ENCODE measurements around the gene PCDHAC2. TPM values are rescaled to one million over a fixed set of nuclear protein-coding genes. Genes with fewer than 3 reads are reported as not detected.

The PCDHAC2 gene
- total and polyA plus RNA-seq, 4 donors = 0.50 to 1.8 (median 0.78) TPM

GRCh38 chr5:140934964-140935606 lies 31.2 kb upstream of the PCDHAC2 start:
- no peak for DNase-seq (ENCODE audit: low spot score)
- 74% methylated on average over 4 of the region's 4 CpGs for WGBS
- TF ChIP-seq FOXA2 (IDR thresholded peaks at IDR 0.05) (no peak), RAD21 (IDR thresholded peaks at IDR 0.05) (no peak), EGR1 (IDR thresholded peaks at IDR 0.05; ENCODE audit: low read depth in 2 of 2) (no peak), RXRA (IDR thresholded peaks at IDR 0.05) (no peak), SP1 (IDR thresholded peaks at IDR 0.05) (no peak), HNF4A (conservative IDR thresholded peaks at IDR 0.05) (no peak), REST (IDR thresholded peaks at IDR 0.05) (no peak), FOXA1 (IDR thresholded peaks at IDR 0.05) (no peak), YY1 (IDR thresholded peaks at IDR 0.05) (no peak), HNF4G (IDR thresholded peaks at IDR 0.05) (no peak), NR2F2 (IDR thresholded peaks at IDR 0.05) (no peak), JUND (IDR thresholded peaks at IDR 0.05) (no peak), GABPA (IDR thresholded peaks at IDR 0.05 in 1 of 2, conservative IDR thresholded peaks at IDR 0.05 in 1 of 2) (no peak), TAF1 (conservative IDR thresholded peaks at IDR 0.05) (no peak)
- TF ChIP-seq, protein P1, sequence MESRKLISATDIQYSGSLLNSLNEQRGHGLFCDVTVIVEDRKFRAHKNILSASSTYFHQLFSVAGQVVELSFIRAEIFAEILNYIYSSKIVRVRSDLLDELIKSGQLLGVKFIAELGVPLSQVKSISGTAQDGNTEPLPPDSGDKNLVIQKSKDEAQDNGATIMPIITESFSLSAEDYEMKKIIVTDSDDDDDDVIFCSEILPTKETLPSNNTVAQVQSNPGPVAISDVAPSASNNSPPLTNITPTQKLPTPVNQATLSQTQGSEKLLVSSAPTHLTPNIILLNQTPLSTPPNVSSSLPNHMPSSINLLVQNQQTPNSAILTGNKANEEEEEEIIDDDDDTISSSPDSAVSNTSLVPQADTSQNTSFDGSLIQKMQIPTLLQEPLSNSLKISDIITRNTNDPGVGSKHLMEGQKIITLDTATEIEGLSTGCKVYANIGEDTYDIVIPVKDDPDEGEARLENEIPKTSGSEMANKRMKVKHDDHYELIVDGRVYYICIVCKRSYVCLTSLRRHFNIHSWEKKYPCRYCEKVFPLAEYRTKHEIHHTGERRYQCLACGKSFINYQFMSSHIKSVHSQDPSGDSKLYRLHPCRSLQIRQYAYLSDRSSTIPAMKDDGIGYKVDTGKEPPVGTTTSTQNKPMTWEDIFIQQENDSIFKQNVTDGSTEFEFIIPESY (IDR thresholded peaks at IDR 0.05) = no peak
- TF ChIP-seq, protein P2, sequence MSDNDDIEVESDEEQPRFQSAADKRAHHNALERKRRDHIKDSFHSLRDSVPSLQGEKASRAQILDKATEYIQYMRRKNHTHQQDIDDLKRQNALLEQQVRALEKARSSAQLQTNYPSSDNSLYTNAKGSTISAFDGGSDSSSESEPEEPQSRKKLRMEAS (IDR thresholded peaks at IDR 0.05) = no peak
- TF ChIP-seq, protein P3, sequence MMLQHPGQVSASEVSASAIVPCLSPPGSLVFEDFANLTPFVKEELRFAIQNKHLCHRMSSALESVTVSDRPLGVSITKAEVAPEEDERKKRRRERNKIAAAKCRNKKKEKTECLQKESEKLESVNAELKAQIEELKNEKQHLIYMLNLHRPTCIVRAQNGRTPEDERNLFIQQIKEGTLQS (IDR thresholded peaks at IDR 0.05) = no peak
- TF ChIP-seq, protein P4, sequence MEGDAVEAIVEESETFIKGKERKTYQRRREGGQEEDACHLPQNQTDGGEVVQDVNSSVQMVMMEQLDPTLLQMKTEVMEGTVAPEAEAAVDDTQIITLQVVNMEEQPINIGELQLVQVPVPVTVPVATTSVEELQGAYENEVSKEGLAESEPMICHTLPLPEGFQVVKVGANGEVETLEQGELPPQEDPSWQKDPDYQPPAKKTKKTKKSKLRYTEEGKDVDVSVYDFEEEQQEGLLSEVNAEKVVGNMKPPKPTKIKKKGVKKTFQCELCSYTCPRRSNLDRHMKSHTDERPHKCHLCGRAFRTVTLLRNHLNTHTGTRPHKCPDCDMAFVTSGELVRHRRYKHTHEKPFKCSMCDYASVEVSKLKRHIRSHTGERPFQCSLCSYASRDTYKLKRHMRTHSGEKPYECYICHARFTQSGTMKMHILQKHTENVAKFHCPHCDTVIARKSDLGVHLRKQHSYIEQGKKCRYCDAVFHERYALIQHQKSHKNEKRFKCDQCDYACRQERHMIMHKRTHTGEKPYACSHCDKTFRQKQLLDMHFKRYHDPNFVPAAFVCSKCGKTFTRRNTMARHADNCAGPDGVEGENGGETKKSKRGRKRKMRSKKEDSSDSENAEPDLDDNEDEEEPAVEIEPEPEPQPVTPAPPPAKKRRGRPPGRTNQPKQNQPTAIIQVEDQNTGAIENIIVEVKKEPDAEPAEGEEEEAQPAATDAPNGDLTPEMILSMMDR (IDR thresholded peaks at IDR 0.05; ENCODE audit: low read depth, low read length, missing input control) = no peak

More at GRCh38 chr5:140934964-140935606, 31.2 kb upstream of the PCDHAC2 start:
- Histone ChIP-seq H3K36me3 (ENCODE audit: control insufficient read depth in 4 of 4, insufficient read depth in 3 of 4, low read depth in 1 of 4, low read length in 3 of 4) (no peaks in the 10 kb centered on the region), H3K4me3 (ENCODE audit: low read depth in 1 of 3, low read length in 3 of 3) (no peak overlapping the region), H3K9me3 (ENCODE audit: control insufficient read depth in 4 of 4, low read length in 3 of 4) (no peaks in the 10 kb centered on the region), H3K9ac (ENCODE audit: low read depth in 1 of 2, low read length in 2 of 2) (no peak overlapping the region), H3K4me1 (ENCODE audit: control insufficient read depth in 4 of 4, insufficient read depth in 4 of 4, low read length in 3 of 4) (no peaks in the 10 kb centered on the region), H3K27ac (ENCODE audit: low read depth in 1 of 2, low read length in 2 of 2) (no peak overlapping the region), H3K27me3 (ENCODE audit: control insufficient read depth in 4 of 4, insufficient read depth in 4 of 4, low read length in 3 of 4) (no peaks in the 10 kb centered on the region)

Data from liver (tissue), 9 donors.